Vagina (tissue), 2 donors: Measurements from ENCODE around the gene ABLIM2.

ENCODE experiments used
- CTCF ChIP-seq, 3 experiments: fragments of 450-650 bp in 2 of 3; fragments of 200-600 bp in 1 of 3; sonication (generic) in 1 of 3; IDR thresholded peaks; one replicate each; pipeline ENCODE4 v1.5.1; 2017 to 2019; ENCODE audit warnings: antibody characterized with exemption in 3 of 3, mild to moderate bottlenecking in 2 of 3, moderate library complexity in 2 of 3
- POLR2AphosphoS5 ChIP-seq, 2 donors: sonication (generic); formaldehyde crosslinking; IDR thresholded peaks; one replicate each; pipeline ENCODE4 v1.9.0; 2017; ENCODE audit warnings: antibody characterized with exemption in 2 of 2, mild to moderate bottlenecking in 2 of 2, low read depth in 1 of 2; ENCODE audit not compliant: insufficient read depth in 1 of 2

GRCh38 chr4:8088966-8089491, 69.6 kb downstream of the ABLIM2 start:
- TF ChIP-seq CTCF (IDR thresholded peaks at IDR 0.05), result no peak
- TF ChIP-seq POLR2AphosphoS5 (IDR thresholded peaks at IDR 0.05; ENCODE audit: insufficient read depth in 1 of 2, low read depth in 1 of 2), result no peak
